OCI-LY1 (cell line): Measurements from ENCODE around the gene DPH3.

ENCODE experiments used
- H2AFZ ChIP-seq: fragments of 200-600 bp; sonication (generic), shearing (Covaris generic); 2 replicates; pipeline ENCODE4 v1.6.0; 2014; ENCODE audit warnings: antibody characterized with exemption, mild to moderate bottlenecking, low read length
- H3F3A ChIP-seq: fragments of 200-600 bp; sonication (generic), shearing (Covaris generic); 2 replicates; pipeline ENCODE4 v1.6.0; 2014; ENCODE audit warnings: mild to moderate bottlenecking, antibody characterized with exemption, low read length, moderate library complexity; ENCODE audit not compliant: insufficient read depth
- H3K27ac ChIP-seq: fragments of 200-600 bp; sonication (generic); 2 replicates; pipeline ENCODE4 v1.5.1; 2014; ENCODE audit warnings: low read length, mixed run types, mild to moderate bottlenecking, low read depth; ENCODE audit not compliant: poor library complexity, severe bottlenecking
- H3K27me3 ChIP-seq: fragments of 200-600 bp; sonication (generic); 2 replicates; pipeline ENCODE4 v1.6.0; 2014; ENCODE audit warnings: antibody characterized with exemption, mild to moderate bottlenecking, low read length, moderate library complexity; ENCODE audit not compliant: insufficient read depth
- H3K36me3 ChIP-seq: fragments of 200-600 bp; sonication (generic); 2 replicates; pipeline ENCODE4 v1.6.1; 2014; ENCODE audit warnings: mild to moderate bottlenecking, antibody characterized with exemption, low read length, moderate library complexity, mixed read lengths; ENCODE audit not compliant: insufficient read depth
- H3K4me1 ChIP-seq: fragments of 200-600 bp; sonication (generic); 2 replicates; pipeline ENCODE4 v1.5.1; 2014; ENCODE audit warnings: mild to moderate bottlenecking, low read length, moderate library complexity; ENCODE audit not compliant: insufficient read depth, severe bottlenecking
- H3K4me2 ChIP-seq: fragments of 200-600 bp; sonication (generic), shearing (Covaris generic); 2 replicates; pipeline ENCODE4 v1.6.1; 2014; ENCODE audit warnings: low read length
- H3K4me3 ChIP-seq: fragments of 200-600 bp; sonication (generic); 2 replicates; pipeline ENCODE4 v1.5.1; 2014; ENCODE audit warnings: low read length, low read depth, mild to moderate bottlenecking, mixed read lengths; ENCODE audit not compliant: poor library complexity, severe bottlenecking
- H3K79me2 ChIP-seq: fragments of 200-600 bp; shearing (Covaris generic); 2 replicates; pipeline ENCODE4 v1.6.1; 2016; ENCODE audit warnings: mixed run types, low read length, mixed read lengths; ENCODE audit not compliant: insufficient read depth
- H3K9ac ChIP-seq: fragments of 200-600 bp; sonication (generic), shearing (Covaris generic); 2 replicates; pipeline ENCODE4 v1.6.1; 2014; ENCODE audit warnings: mild to moderate bottlenecking, low read length, mixed read lengths
- H3K9me2 ChIP-seq: fragments of 200-600 bp; sonication (generic), shearing (Covaris generic); 2 replicates; pipeline ENCODE4 v1.6.1; 2014; ENCODE audit warnings: low read depth, mild to moderate bottlenecking, low read length, mixed read lengths
- H3K9me3 ChIP-seq: fragments of 200-600 bp; shearing (Covaris generic); 2 replicates; pipeline ENCODE4 v1.6.1; 2014; ENCODE audit warnings: low read length, mixed read lengths
- H4K20me1 ChIP-seq: fragments of 200-600 bp; sonication (generic), shearing (Covaris generic); 2 replicates; pipeline ENCODE4 v1.6.0; 2016; ENCODE audit warnings: mild to moderate bottlenecking, low read length; ENCODE audit not compliant: insufficient read depth
- CTCF ChIP-seq: fragments of 200-600 bp; sonication (generic), shearing (Covaris generic); IDR thresholded peaks from 2 replicates; pipeline ENCODE4 v1.5.1; 2017; ENCODE audit warnings: mild to moderate bottlenecking, antibody characterized with exemption, low read length, moderate library complexity, mixed read lengths
- EZH2 ChIP-seq: fragments of 200-600 bp; sonication (generic), shearing (Covaris generic); IDR thresholded peaks from 2 replicates; pipeline ENCODE4 v1.8.0; 2017; ENCODE audit warnings: borderline replicate concordance, mixed run types, mild to moderate bottlenecking, antibody characterized with exemption, low read length, moderate library complexity, mixed read lengths

DPH3 gene

GRCh38 chr3:16231983-16232382, 32.8 kb downstream of the DPH3 start:
- Histone ChIP-seq H3K4me1 (no peaks in the 10 kb centered on the region), H2AFZ (no peak overlapping the region), H3F3A (no peaks in the 10 kb centered on the region), H3K79me2 (no peaks in the 10 kb centered on the region), H3K4me3 (no peak overlapping the region), H3K9me3 (no peaks in the 10 kb centered on the region), H4K20me1 (no peaks in the 10 kb centered on the region), H3K4me2 (no peak overlapping the region), H3K9me2 (no peaks in the 10 kb centered on the region), H3K27ac (no peak overlapping the region), H3K27me3 (no peaks in the 10 kb centered on the region), H3K36me3 (no peaks in the 10 kb centered on the region), H3K9ac (no peak overlapping the region)
- TF ChIP-seq CTCF (no peak), EZH2 (no peak)

GRCh38 chr3:16229681-16230080, 35.1 kb downstream of the DPH3 start:
- TF ChIP-seq EZH2 = no peak
- TF ChIP-seq CTCF = no peak
- Histone ChIP-seq H3K79me2 (no peaks in the 10 kb centered on the region), H3K27ac (no peak overlapping the region), H3K9me3 (no peaks in the 10 kb centered on the region), H2AFZ (no peak overlapping the region), H3K4me1 (no peaks in the 10 kb centered on the region), H3F3A (no peaks in the 10 kb centered on the region), H4K20me1 (no peaks in the 10 kb centered on the region), H3K27me3 (no peaks in the 10 kb centered on the region), H3K36me3 (no peaks in the 10 kb centered on the region), H3K4me3 (no peak overlapping the region), H3K9me2 (no peaks in the 10 kb centered on the region), H3K4me2 (no peak overlapping the region), H3K9ac (no peak overlapping the region)

GRCh38 chr3:16227566-16227965, 37.2 kb downstream of the DPH3 start:
- no peak overlapping the region for H3K27ac ChIP-seq
- H3K27me3 ChIP-seq = no peaks in the 10 kb centered on the region
- H3K36me3 ChIP-seq = no peaks in the 10 kb centered on the region
- no peak overlapping the region for H2AFZ ChIP-seq
- H3K9me3 ChIP-seq = no peaks in the 10 kb centered on the region
- H3F3A ChIP-seq = no peaks in the 10 kb centered on the region
- H3K4me2 ChIP-seq = no peak overlapping the region
- no peak overlapping the region for H3K9ac ChIP-seq
- H3K9me2 ChIP-seq = no peaks in the 10 kb centered on the region
- H4K20me1 ChIP-seq = no peaks in the 10 kb centered on the region
- no peaks in the 10 kb centered on the region for H3K79me2 ChIP-seq
- H3K4me3 ChIP-seq = no peak overlapping the region
- H3K4me1 ChIP-seq = no peaks in the 10 kb centered on the region
- TF ChIP-seq EZH2 (no peak), CTCF (no peak)
